MCF 10A (cell line): ENCODE results near the gene TSNAX. TPM values are rescaled to one million over a fixed set of nuclear protein-coding genes. Genes with fewer than 3 reads are reported as not detected.

Source experiments
- BruUV-seq: library from RNA; stranded (reverse); fragments of 400-500 nt; replicated peaks from 2 replicates; lab custom pipeline; 2021; lab: Mats Ljungman, UMichigan
- CTCF ChIA-PET: fragments of 300-600 bp; sonication (Branson Sonifier 250); formaldehyde crosslinking; extraction: SDS; loops from one replicate; lab custom pipeline; 2021; ENCODE audit warnings: antibody characterized with exemption, inconsistent platforms; lab: Yijun Ruan, JAX
- POLR2A ChIA-PET: fragments of 300-600, 350-650 bp; sonication (Branson Sonifier 250); formaldehyde crosslinking; extraction: SDS; loops from one replicate; lab custom pipeline; 2020; ENCODE audit warnings: antibody characterized with exemption, inconsistent platforms; lab: Yijun Ruan, JAX
- DNase-seq: peaks from one replicate; pipeline ENCODE4 v3.0.0-alpha.2; 2018; ENCODE audit not compliant: unreplicated experiment
- H3K27ac Mint-ChIP-seq: one replicate; pipeline ENCODE4 v1.8.0; 2022; ENCODE audit warnings: mild to moderate bottlenecking, low read depth, mixed read lengths; ENCODE audit not compliant: unreplicated experiment
- H3K27me3 Mint-ChIP-seq: one replicate; pipeline ENCODE4 v1.8.0; 2022; ENCODE audit warnings: mixed read lengths; ENCODE audit not compliant: insufficient read depth, unreplicated experiment
- H3K36me3 Mint-ChIP-seq: one replicate; pipeline ENCODE4 v1.8.0; 2022; ENCODE audit warnings: mild to moderate bottlenecking, moderate library complexity, mixed read lengths; ENCODE audit not compliant: insufficient read depth, unreplicated experiment
- H3K4me1 Mint-ChIP-seq: one replicate; pipeline ENCODE4 v1.8.0; 2022; ENCODE audit warnings: mixed read lengths; ENCODE audit not compliant: insufficient read depth, unreplicated experiment
- H3K4me3 Mint-ChIP-seq: one replicate; pipeline ENCODE4 v1.8.0; 2022; ENCODE audit warnings: mild to moderate bottlenecking, moderate library complexity, mixed read lengths; ENCODE audit not compliant: unreplicated experiment
- H3K9me3 Mint-ChIP-seq: one replicate; pipeline ENCODE4 v1.8.0; 2022; ENCODE audit warnings: mixed read lengths; ENCODE audit not compliant: unreplicated experiment
- CTCF ChIP-seq: fragments of 200-600 bp; IDR thresholded peaks from one replicate; pipeline ENCODE4 v1.8.0; 2022; ENCODE audit warnings: antibody characterized with exemption, mild to moderate bottlenecking; ENCODE audit not compliant: unreplicated experiment
- intact Hi-C: fragments of 100-400 bp; cut with micrococcal nuclease; formaldehyde crosslinking; loops from 2 replicates; pipeline ENCODE4 v1.14.1; 2022
- total RNA-seq: library from RNA; stranded (reverse); gene quantifications from 2 replicates; pipeline ENCODE4 v1.2.3, GENCODE V29; 2022

TSNAX gene
- total RNA-seq, 1 experiment from 2014 or later, result 79.0 TPM

GRCh38 chr1:231602673-231602984 lies 74.2 kb downstream of the TSNAX start:
- Mint-ChIP-seq H3K36me3 (no peaks in the 10 kb centered on the region), H3K9me3 (no peaks in the 10 kb centered on the region), H3K27ac (no peak overlapping the region), H3K4me1 (peaks cover 12% of the 10 kb centered on the region), H3K4me3 (no peak overlapping the region), H3K27me3 (peaks cover 21% of the 10 kb centered on the region)
- no peak for DNase-seq
- intact Hi-C loops, result loop anchor here (5.0 kb wide), 3 partner anchors 615 to 970 kb away; no protein-coding TSS in a partner anchor
- ChIA-PET POLR2A (interaction anchor here (0.8 to 3.9 kb wide), 2 partner anchors 244 to 249 kb away, joined by 3 to 22 read pairs; no protein-coding TSS in a partner anchor), CTCF (interaction anchor here (0.6 to 10.5 kb wide), 11 partner anchors 9 to 1069 kb away, joined by 3 to 87 read pairs (median 4); no protein-coding TSS in a partner anchor)
- TF ChIP-seq CTCF, result no peak
- no TSS peak for BruUV-seq

- H3K36me3 Mint-ChIP-seq, result no peaks in the 10 kb centered on the region
- H3K4me1 Mint-ChIP-seq, result peaks cover 12% of the 10 kb centered on the region
- DNase-seq, result peak; percentile 84
- no peaks in the 10 kb centered on the region for H3K9me3 Mint-ChIP-seq
- peak overlapping the region; percentile 84 for H3K4me3 Mint-ChIP-seq
- intact Hi-C loops, result loop anchor here (1.0 to 5.0 kb wide), 5 partner anchors 246 to 971 kb away; no protein-coding TSS in a partner anchor
- peak; percentile 91 for TF ChIP-seq CTCF
- no TSS peak for BruUV-seq
- POLR2A ChIA-PET, result interaction anchor here (3.9 kb wide), 1 partner anchor 245 kb away, joined by 22 read pairs; no protein-coding TSS in a partner anchor
- CTCF ChIA-PET, result interaction anchor here (0.6 to 10.5 kb wide), 23 partner anchors 8 to 1279 kb away, joined by 3 to 87 read pairs (median 4); no protein-coding TSS in a partner anchor
- peaks cover 26% of the 10 kb centered on the region for H3K27me3 Mint-ChIP-seq
- peak overlapping the region; percentile 66 for H3K27ac Mint-ChIP-seq
Observed at GRCh38 chr1:231603598-231604275, 75.3 kb downstream of the TSNAX start.

GRCh38 chr1:231604276-231604621 lies 75.8 kb downstream of the TSNAX start:
- Mint-ChIP-seq H3K27me3 (peaks cover 26% of the 10 kb centered on the region), H3K27ac (peak overlapping the region; percentile 66), H3K36me3 (no peaks in the 10 kb centered on the region), H3K4me1 (peaks cover 12% of the 10 kb centered on the region), H3K9me3 (no peaks in the 10 kb centered on the region), H3K4me3 (peak overlapping the region; percentile 84)
- ChIA-PET POLR2A (no interaction called here), CTCF (interaction anchor here (0.6 to 10.5 kb wide), 5 partner anchors 15 to 733 kb away, joined by 3 to 87 read pairs (median 4); no protein-coding TSS in a partner anchor)
- no TSS peak for BruUV-seq
- intact Hi-C loops, result loop anchor here (1.0 to 5.0 kb wide), 5 partner anchors 247 to 972 kb away; no protein-coding TSS in a partner anchor
- DNase-seq, result no peak
- no peak for TF ChIP-seq CTCF
